ENCODE results near the gene CDK19. TPM values are rescaled to one million over a fixed set of nuclear protein-coding genes. Genes with fewer than 3 reads are reported as not detected.
A peak's percentile ranks its signal among the peaks of the same experiment; 100 is the strongest.

CDK19 gene
- total and polyA plus RNA-seq, 2 of the 13 experiments (the other 11 are each of a cell fraction or from before 2014, with no cell fraction given), result 13.4 to 27.0 TPM

GRCh38 chr6:110769923-110770322 is 45.3 kb downstream of the CDK19 start:
- no peak overlapping the region for H3K27ac ChIP-seq (ENCODE audit: extremely low read length, insufficient read depth, low read length)
- H3K4me1 ChIP-seq (ENCODE audit: insufficient read depth, low read length), result peaks cover 18% of the 10 kb centered on the region; the same call in 1 of the 2 replicates
- no peaks in the 10 kb centered on the region for H4K20me1 ChIP-seq (ENCODE audit: insufficient read depth, low read length)
- no peak for TF ChIP-seq ELF3 (CRISPR knock-in tag; IDR thresholded peaks at IDR 0.05)
- TF ChIP-seq BORCS8-MEF2B (CRISPR knock-in tag; IDR thresholded peaks at IDR 0.05), result no peak
- CTCF ChIA-PET (ENCODE audit: low intra/inter-chr PET ratio, low total read pairs), result no interaction called here
- H3K79me2 ChIP-seq (ENCODE audit: insufficient read depth, low read length), result no peaks in the 10 kb centered on the region
- no peaks in the 10 kb centered on the region; a peak in 1 of 5 replicates for H3K36me3 ChIP-seq (replicated peaks in 1 of 2; ENCODE audit: control insufficient read depth in 1 of 2, insufficient read depth in 2 of 2, low read length in 2 of 2)
- POLR2A ChIA-PET, result no interaction called here
- no peaks in the 10 kb centered on the region for H3K9me3 ChIP-seq (ENCODE audit: low read length)
- no peak overlapping the region for H3K4me3 ChIP-seq (replicated peaks in 1 of 3; ENCODE audit: insufficient read depth in 1 of 3, low read depth in 2 of 3, low read length in 3 of 3)
- H3K9ac ChIP-seq (ENCODE audit: insufficient read depth, low read depth, low read length), result no peak overlapping the region
- FAIRE-seq (no peak), ATAC-seq (no peak), DNase-seq (ENCODE audit: low spot score) (no peak)
- no peak overlapping the region for H2AFZ ChIP-seq (ENCODE audit: low read length)
- in situ Hi-C loops (cut with HindIII; ENCODE audit: extremely low pct_ligation_motif_present, low pct_unique_long_range_greater_than_20kb) (no loop called here), intact Hi-C loops (cut with micrococcal nuclease; ENCODE audit: unreplicated experiment) (no loop called here)
- 95% methylated on average over 2 of the region's 2 CpGs for WGBS (ENCODE audit: low lambda C conversion rate)
- no peaks in the 10 kb centered on the region; a peak in 1 of 5 replicates for H3K27me3 ChIP-seq (ENCODE audit: control insufficient read depth in 1 of 2, insufficient read depth in 2 of 2, low read length in 2 of 2)
- BruUV-seq (replicated peaks), result no TSS peak
- no peak overlapping the region for H3K4me2 ChIP-seq (ENCODE audit: low read depth, low read length)

GRCh38 chr6:110768057-110768456 is 47.2 kb downstream of the CDK19 start:
- no peak overlapping the region for H3K27ac ChIP-seq (ENCODE audit: extremely low read length, insufficient read depth, low read length)
- peaks cover 18% of the 10 kb centered on the region; the same call in 1 of the 2 replicates for H3K4me1 ChIP-seq (ENCODE audit: insufficient read depth, low read length)
- no peak overlapping the region for H3K4me2 ChIP-seq (ENCODE audit: low read depth, low read length)
- intact Hi-C loops (cut with micrococcal nuclease; ENCODE audit: unreplicated experiment) (no loop called here), in situ Hi-C loops (cut with HindIII; ENCODE audit: extremely low pct_ligation_motif_present, low pct_unique_long_range_greater_than_20kb) (no loop called here)
- no peak overlapping the region for H2AFZ ChIP-seq (ENCODE audit: low read length)
- H3K27me3 ChIP-seq (ENCODE audit: control insufficient read depth in 1 of 2, insufficient read depth in 2 of 2, low read length in 2 of 2), result no peaks in the 10 kb centered on the region; a peak in 1 of 5 replicates
- H3K79me2 ChIP-seq (ENCODE audit: insufficient read depth, low read length), result no peaks in the 10 kb centered on the region
- H3K9me3 ChIP-seq (ENCODE audit: low read length), result no peaks in the 10 kb centered on the region
- H3K9ac ChIP-seq (ENCODE audit: insufficient read depth, low read depth, low read length), result no peak overlapping the region
- H3K4me3 ChIP-seq (replicated peaks in 1 of 3; ENCODE audit: insufficient read depth in 1 of 3, low read depth in 2 of 3, low read length in 3 of 3), result no peak overlapping the region
- ChIA-PET CTCF (ENCODE audit: low intra/inter-chr PET ratio, low total read pairs) (no interaction called here), POLR2A (no interaction called here)
- FAIRE-seq (no peak), ATAC-seq (no peak), DNase-seq (ENCODE audit: low spot score) (no peak)
- TF ChIP-seq CHCHD3 (CRISPR knock-in tag; IDR thresholded peaks at IDR 0.05) (no peak), ZNF7 (CRISPR knock-in tag; IDR thresholded peaks at IDR 0.05) (peak; percentile 93)
- WGBS (ENCODE audit: low lambda C conversion rate), result 100% methylated on average over 1 of the region's 1 CpG
- no TSS peak for BruUV-seq (replicated peaks)
- H4K20me1 ChIP-seq (ENCODE audit: insufficient read depth, low read length), result no peaks in the 10 kb centered on the region
- H3K36me3 ChIP-seq (replicated peaks in 1 of 2; ENCODE audit: control insufficient read depth in 1 of 2, insufficient read depth in 2 of 2, low read length in 2 of 2), result no peaks in the 10 kb centered on the region; a peak in 1 of 5 replicates

Data from HepG2 (cell line).